ENCODE results near the gene KMT2C. TPM values are rescaled to one million over a fixed set of nuclear protein-coding genes. Genes with fewer than 3 reads are reported as not detected.

Gene KMT2C
- total and polyA plus RNA-seq, 2 of the 8 experiments (the other 6 are each of a cell fraction or from before 2014, with no cell fraction given): 9.1 to 40.8 TPM

DNA sequence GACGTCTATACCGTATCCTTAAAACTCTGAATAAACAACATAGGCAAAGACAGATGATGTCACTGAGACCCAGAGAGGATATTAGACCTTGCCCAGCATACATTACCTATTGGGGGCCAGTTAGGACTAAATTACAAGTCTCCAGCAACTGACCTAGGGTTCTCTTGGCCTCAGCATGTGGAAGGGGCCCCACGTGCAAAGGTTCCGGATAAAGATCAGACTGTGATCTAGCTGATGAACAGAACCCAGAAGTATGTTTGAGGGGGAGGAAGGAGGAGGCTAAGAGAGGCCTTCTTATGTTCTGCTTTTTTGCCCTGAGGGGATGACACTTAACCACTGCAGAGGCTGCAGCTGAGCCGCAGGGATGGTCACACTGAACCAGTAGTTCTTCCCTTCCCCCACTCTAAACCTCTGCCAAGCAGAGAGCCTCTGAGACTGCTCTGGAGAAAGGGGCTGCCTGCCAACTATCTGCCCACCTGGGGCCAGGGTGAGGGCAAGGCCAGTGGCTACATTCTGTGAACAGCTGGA is 24.0 kb upstream of the KMT2C start:
- 89% methylated on average over 5 of the region's 5 CpGs; no CpG with 5 or more reads in 1 of the 2 experiments for WGBS, 2 experiments (ENCODE audit: extremely low coverage in 1 of 2, insufficient coverage in 1 of 2, insufficient read length in 1 of 2, insufficient replicate concordance in 2 of 2, low coverage in 1 of 2, low lambda C conversion rate in 2 of 2, missing lambda C conversion rate in 1 of 2)
- Histone ChIP-seq H3K79me2 (ENCODE audit: control insufficient read depth in 1 of 2, insufficient read depth in 2 of 2, low read length in 2 of 2) (no peaks in the 10 kb centered on the region), H4K8ac (ENCODE audit: extremely low read depth, insufficient read depth, low read length) (no peak overlapping the region), H3K36me3 (ENCODE audit: control insufficient read depth in 2 of 4, insufficient read depth in 4 of 4, low read length in 3 of 4) (no peaks in the 10 kb centered on the region), H3K14ac (ENCODE audit: insufficient read length) (no peak overlapping the region), H3K4ac (replicated peaks; ENCODE audit: insufficient read length, low read depth, low read length) (no peak overlapping the region), H3K9me3 (ENCODE audit: insufficient read depth in 2 of 2, low read depth in 1 of 2, low read length in 1 of 2) (no peaks in the 10 kb centered on the region), H2BK15ac (ENCODE audit: low read length) (no peak overlapping the region), H3K9ac (replicated peaks in 1 of 4; ENCODE audit: extremely low read depth in 1 of 4, low read depth in 3 of 4, low read length in 3 of 4) (no peak overlapping the region), H3K27ac (ENCODE audit: low read depth, low read length) (no peak overlapping the region), H3K4me1 (replicated peaks in 1 of 4; ENCODE audit: control insufficient read depth in 3 of 4, insufficient read depth in 4 of 4, low read length in 3 of 4) (peaks cover 0 to 7% (median 1%) of the 10 kb centered on the region in 4 experiments; a peak in 4 of 7 replicates), H4K20me1 (replicated peaks in 1 of 2; ENCODE audit: control insufficient read depth in 1 of 2, insufficient read depth in 2 of 2, low read length in 2 of 2) (no peaks in the 10 kb centered on the region), H2BK5ac (ENCODE audit: low read depth, low read length) (no peak overlapping the region; the same call in 1 of the 2 replicates), H3K23me2 (ENCODE audit: low read depth, low read length) (peaks cover 5% of the 10 kb centered on the region; the same call in 1 of the 2 replicates), H4K5ac (ENCODE audit: insufficient read length, low read depth, low read length) (no peak overlapping the region), H3K56ac (replicated peaks; ENCODE audit: insufficient read length, low read depth, low read length) (no peak overlapping the region), H2BK120ac (replicated peaks; ENCODE audit: low read depth, low read length) (no peak overlapping the region), H2AK5ac (ENCODE audit: low read depth, low read length) (no peak overlapping the region), H2BK20ac (ENCODE audit: low read length) (no peak overlapping the region), H3K4me2 (ENCODE audit: insufficient read depth in 1 of 2, low read depth in 2 of 2, low read length in 2 of 2) (no peak overlapping the region), H3K4me3 (ENCODE audit: extremely low read depth in 1 of 4, insufficient read depth in 2 of 4, low read depth in 3 of 4, low read length in 4 of 4) (no peak overlapping the region), H3K18ac (ENCODE audit: extremely low read depth, low read length) (no peak overlapping the region; the same call in 1 of the 2 replicates), H3K79me1 (ENCODE audit: low read depth, low read length) (no peaks in the 10 kb centered on the region), H2BK12ac (ENCODE audit: low read depth, low read length) (0 out of 2 replicates have a peak overlapping the region, but pooled peaks have one; percentile 27), H3K27me3 (replicated peaks in 1 of 4; ENCODE audit: control insufficient read depth in 3 of 4, extremely low read depth in 1 of 4, insufficient read depth in 3 of 4, low read length in 3 of 4) (no peaks in the 10 kb centered on the region), H2AFZ (ENCODE audit: low read length) (no peak overlapping the region), H3K23ac (ENCODE audit: insufficient read length) (no peak overlapping the region), H4K91ac (replicated peaks; ENCODE audit: insufficient read length, low read length) (no peak overlapping the region)
- POLR2A ChIA-PET (ENCODE audit: partially characterized antibody): no interaction called here
- TF ChIP-seq JUN (IDR thresholded peaks at IDR 0.05; ENCODE audit: low read depth, low read length): no peak
- TF ChIP-seq KDM4A (IDR thresholded peaks at IDR 0.05; ENCODE audit: low read depth, low read length, severe bottlenecking): no peak
- TF ChIP-seq, protein P1, sequence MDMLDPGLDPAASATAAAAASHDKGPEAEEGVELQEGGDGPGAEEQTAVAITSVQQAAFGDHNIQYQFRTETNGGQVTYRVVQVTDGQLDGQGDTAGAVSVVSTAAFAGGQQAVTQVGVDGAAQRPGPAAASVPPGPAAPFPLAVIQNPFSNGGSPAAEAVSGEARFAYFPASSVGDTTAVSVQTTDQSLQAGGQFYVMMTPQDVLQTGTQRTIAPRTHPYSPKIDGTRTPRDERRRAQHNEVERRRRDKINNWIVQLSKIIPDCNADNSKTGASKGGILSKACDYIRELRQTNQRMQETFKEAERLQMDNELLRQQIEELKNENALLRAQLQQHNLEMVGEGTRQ (IDR thresholded peaks at IDR 0.05; ENCODE audit: low read length): no peak
- no peak for TF ChIP-seq TBP (IDR thresholded peaks at IDR 0.05; ENCODE audit: low read depth, low read length)
- TF ChIP-seq SIX5 (IDR thresholded peaks at IDR 0.05; ENCODE audit: low read depth, low read length): no peak
- TF ChIP-seq BACH1 (IDR thresholded peaks at IDR 0.05; ENCODE audit: low read length): no peak
- TF ChIP-seq BRCA1 (IDR thresholded peaks at IDR 0.05; ENCODE audit: low read depth, low read length): no peak
- no peak for TF ChIP-seq MAFK (IDR thresholded peaks at IDR 0.05; ENCODE audit: low read depth, low read length)
- no peak for TF ChIP-seq SP4 (IDR thresholded peaks at IDR 0.05; ENCODE audit: low read length)
- no peak for TF ChIP-seq RFX5 (IDR thresholded peaks at IDR 0.05; ENCODE audit: borderline replicate concordance, low read depth, low read length)
- no peak for TF ChIP-seq SRF (IDR thresholded peaks at IDR 0.05; ENCODE audit: low read depth, low read length)
- TF ChIP-seq NRF1 (IDR thresholded peaks at IDR 0.05; ENCODE audit: low read depth, low read length): no peak
- no peak for TF ChIP-seq SAP30 (IDR thresholded peaks at IDR 0.05; ENCODE audit: insufficient read depth, insufficient replicate concordance, low read length)
- DNase-seq (ENCODE audit: low read depth in 1 of 2, low spot score in 2 of 2) (no peak), FAIRE-seq (no peak)
- CTCF ChIA-PET (ENCODE audit: partially characterized antibody): interaction anchor here (0.5 to 1.2 kb wide), 4 partner anchors 18 to 306 kb away, joined by 3 read pairs; no protein-coding TSS in a partner anchor

Measured in H1 (cell line).